HEK293T (cell line): Measurements from ENCODE around the gene PIK3AP1.

Source experiments
- CTBP1 ChIP-seq: fragments of 450-650 bp; IDR thresholded peaks from 2 replicates; pipeline ENCODE4 v1.6.1; 2016; ENCODE audit warnings: borderline replicate concordance
- NFRKB ChIP-seq: fragments of 450-650 bp; IDR thresholded peaks from 2 replicates; pipeline ENCODE4 v1.6.1; 2016; ENCODE audit warnings: mild to moderate bottlenecking, moderate library complexity
- SP1 ChIP-seq: fragments of 450-650 bp; IDR thresholded peaks from 2 replicates; pipeline ENCODE4 v1.6.1; 2017
- SUZ12 ChIP-seq: fragments of 450-650 bp; IDR thresholded peaks from 2 replicates; pipeline ENCODE4 v1.6.1; 2016; ENCODE audit warnings: mild to moderate bottlenecking
- ZNF384 ChIP-seq: fragments of 450-650 bp; IDR thresholded peaks from 2 replicates; pipeline ENCODE4 v1.6.1; 2016

DNA sequence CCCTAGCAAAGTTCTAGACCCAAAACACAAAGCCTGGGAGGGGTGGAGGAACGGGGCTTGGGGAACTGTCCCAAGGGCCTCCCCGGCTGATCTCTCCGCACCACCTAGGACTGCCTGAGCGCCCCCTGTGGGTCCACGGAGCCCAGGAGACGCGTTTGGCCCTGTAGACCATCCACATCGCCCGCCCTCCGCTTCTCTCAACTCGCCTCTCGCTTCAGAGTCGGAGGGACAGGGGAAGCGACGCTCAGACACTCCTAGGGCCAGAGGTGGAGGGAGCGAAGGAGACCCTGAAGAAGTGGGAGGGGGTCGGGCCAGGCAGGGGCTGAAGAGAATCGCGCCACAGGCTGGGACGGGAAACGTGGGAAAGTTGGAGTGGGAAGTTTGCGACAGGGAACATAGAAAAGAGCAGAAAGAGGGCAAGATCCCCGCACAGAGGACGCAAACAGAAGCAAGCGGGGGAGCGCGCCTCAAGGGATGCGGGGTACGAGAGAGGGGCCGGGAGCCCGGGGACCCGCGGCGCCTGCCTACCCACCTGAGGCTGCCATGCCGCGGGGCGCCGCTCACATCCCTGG lies 378 bp downstream of the PIK3AP1 start:
- TF ChIP-seq SUZ12 (no peak), NFRKB (no peak), SP1 (no peak), ZNF384 (no peak), CTBP1 (no peak)
